ENCODE measurements around the gene ADGRG1.
"Not testable (repeated sequence)": the region's sequence is repeated elsewhere in the genome, so short reads cannot be mapped to it uniquely, and the experiment has no call there.

The ADGRG1 gene

GRCh38 chr16:57706717-57707116 lies 78.3 kb downstream of the ADGRG1 start:
- DNase-seq (ENCODE audit: low spot score): no peak
- in situ Hi-C loops (cut with MboI; ENCODE audit: low sequenced_read_pairs, unreplicated experiment): no loop called here
- TF ChIP-seq, protein P1, sequence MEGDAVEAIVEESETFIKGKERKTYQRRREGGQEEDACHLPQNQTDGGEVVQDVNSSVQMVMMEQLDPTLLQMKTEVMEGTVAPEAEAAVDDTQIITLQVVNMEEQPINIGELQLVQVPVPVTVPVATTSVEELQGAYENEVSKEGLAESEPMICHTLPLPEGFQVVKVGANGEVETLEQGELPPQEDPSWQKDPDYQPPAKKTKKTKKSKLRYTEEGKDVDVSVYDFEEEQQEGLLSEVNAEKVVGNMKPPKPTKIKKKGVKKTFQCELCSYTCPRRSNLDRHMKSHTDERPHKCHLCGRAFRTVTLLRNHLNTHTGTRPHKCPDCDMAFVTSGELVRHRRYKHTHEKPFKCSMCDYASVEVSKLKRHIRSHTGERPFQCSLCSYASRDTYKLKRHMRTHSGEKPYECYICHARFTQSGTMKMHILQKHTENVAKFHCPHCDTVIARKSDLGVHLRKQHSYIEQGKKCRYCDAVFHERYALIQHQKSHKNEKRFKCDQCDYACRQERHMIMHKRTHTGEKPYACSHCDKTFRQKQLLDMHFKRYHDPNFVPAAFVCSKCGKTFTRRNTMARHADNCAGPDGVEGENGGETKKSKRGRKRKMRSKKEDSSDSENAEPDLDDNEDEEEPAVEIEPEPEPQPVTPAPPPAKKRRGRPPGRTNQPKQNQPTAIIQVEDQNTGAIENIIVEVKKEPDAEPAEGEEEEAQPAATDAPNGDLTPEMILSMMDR (IDR thresholded peaks at IDR 0.05; ENCODE audit: borderline replicate concordance, control extremely low read depth, extremely low read depth, insufficient read depth, missing control alignments): no peak

- TF ChIP-seq, protein P1 (IDR thresholded peaks at IDR 0.05; ENCODE audit: borderline replicate concordance, control extremely low read depth, extremely low read depth, insufficient read depth, missing control alignments): no peak
- in situ Hi-C loops (cut with MboI; ENCODE audit: low sequenced_read_pairs, unreplicated experiment): no loop called here
- no peak for DNase-seq (ENCODE audit: low spot score)
Measured at GRCh38 chr16:57707331-57707730, 78.9 kb downstream of the ADGRG1 start.

DNA sequence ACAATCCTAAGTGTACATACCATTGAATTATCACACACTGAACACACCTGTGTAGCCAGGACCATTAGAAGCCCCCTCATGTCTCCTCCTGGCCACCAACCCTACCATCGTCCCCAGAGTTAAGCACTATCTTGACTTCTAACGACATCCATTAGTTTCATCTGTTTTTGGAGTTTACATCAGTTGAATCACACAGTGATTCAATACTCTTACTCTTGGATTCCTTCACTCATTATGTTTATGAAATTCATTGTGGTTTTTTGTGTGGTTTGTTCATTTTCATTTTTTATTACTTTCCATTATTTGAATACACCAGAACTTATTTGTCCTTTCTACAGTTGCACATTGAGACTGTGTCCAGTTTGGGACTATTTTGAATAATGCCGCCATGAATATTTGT lies 79.7 kb downstream of the ADGRG1 start:
- TF ChIP-seq, protein P1 (IDR thresholded peaks at IDR 0.05; ENCODE audit: borderline replicate concordance, control extremely low read depth, extremely low read depth, insufficient read depth, missing control alignments): no peak
- no peak for DNase-seq (ENCODE audit: low spot score)
- in situ Hi-C loops (cut with MboI; ENCODE audit: low sequenced_read_pairs, unreplicated experiment): no loop called here

GRCh38 chr16:57709663-57710062 lies 81.2 kb downstream of the ADGRG1 start:
- TF ChIP-seq, protein P1 (IDR thresholded peaks at IDR 0.05; ENCODE audit: borderline replicate concordance, control extremely low read depth, extremely low read depth, insufficient read depth, missing control alignments): no peak
- in situ Hi-C loops (cut with MboI; ENCODE audit: low sequenced_read_pairs, unreplicated experiment): no loop called here
- no peak for DNase-seq (ENCODE audit: low spot score)

DNA sequence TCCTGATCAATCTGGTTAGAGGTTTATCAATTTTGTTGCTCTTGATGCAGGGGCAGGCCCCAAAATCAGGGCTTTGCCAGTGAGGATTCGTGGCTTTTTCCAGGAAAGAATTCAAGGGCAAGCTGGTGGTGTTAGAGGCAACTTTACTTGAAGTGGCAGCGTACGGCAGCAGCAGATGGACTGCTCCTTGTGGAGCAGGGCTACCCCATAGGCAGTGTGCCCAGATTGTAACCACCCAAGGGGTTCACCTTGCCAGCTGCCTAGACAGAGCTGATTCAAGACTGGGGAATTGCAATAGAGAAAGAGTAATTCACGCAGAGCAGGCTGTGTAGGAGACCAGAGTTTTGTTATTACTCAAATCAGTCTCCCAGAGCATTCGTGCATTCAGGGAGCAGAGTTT lies 82.9 kb downstream of the ADGRG1 start:
- in situ Hi-C loops (cut with MboI; ENCODE audit: low sequenced_read_pairs, unreplicated experiment): no loop called here
- TF ChIP-seq, protein P1 (IDR thresholded peaks at IDR 0.05; ENCODE audit: borderline replicate concordance, control extremely low read depth, extremely low read depth, insufficient read depth, missing control alignments): no peak
- no peak for DNase-seq (ENCODE audit: low spot score)

GRCh38 chr16:57711993-57712392 lies 83.6 kb downstream of the ADGRG1 start:
- in situ Hi-C loops (cut with MboI; ENCODE audit: low sequenced_read_pairs, unreplicated experiment): no loop called here
- DNase-seq (ENCODE audit: low spot score): no peak

DNA sequence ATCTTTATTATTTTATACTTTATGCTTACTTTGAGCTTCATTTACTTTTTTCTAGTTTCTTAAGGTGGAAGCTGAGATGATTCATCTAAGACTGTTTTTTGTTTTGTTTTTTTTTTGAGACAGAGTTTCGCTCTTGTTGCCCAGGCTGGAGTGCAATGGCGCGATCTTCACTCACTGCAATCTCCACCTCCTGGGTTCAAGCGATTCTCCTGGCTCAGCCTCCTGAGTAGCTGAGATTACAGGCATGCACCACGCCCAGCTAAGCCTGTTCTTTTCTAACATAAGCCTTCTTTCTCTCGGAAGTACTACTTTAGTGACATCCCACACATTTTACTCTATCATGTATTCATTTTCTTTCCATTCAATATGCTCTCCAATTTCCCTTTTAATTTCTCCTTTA lies 84.1 kb downstream of the ADGRG1 start:
- DNase-seq (ENCODE audit: low spot score); in situ Hi-C loops (cut with MboI; ENCODE audit: low sequenced_read_pairs, unreplicated experiment): not testable (repeated sequence)

More at GRCh38 chr16:57711993-57712392, 83.6 kb downstream of the ADGRG1 start:
- TF ChIP-seq, protein P1 (IDR thresholded peaks at IDR 0.05; ENCODE audit: borderline replicate concordance, control extremely low read depth, extremely low read depth, insufficient read depth, missing control alignments): no peak
